ENCODE measurements around the gene GPR39. TPM values are rescaled to one million over a fixed set of nuclear protein-coding genes. Genes with fewer than 3 reads are reported as not detected.
"Not testable (repeated sequence)": the region's sequence is repeated elsewhere in the genome, so short reads cannot be mapped to it uniquely, and the experiment has no call there.

GPR39 gene
- total RNA-seq, 2 donors from 2014 or later: 1.9 to 2.7 TPM

DNA sequence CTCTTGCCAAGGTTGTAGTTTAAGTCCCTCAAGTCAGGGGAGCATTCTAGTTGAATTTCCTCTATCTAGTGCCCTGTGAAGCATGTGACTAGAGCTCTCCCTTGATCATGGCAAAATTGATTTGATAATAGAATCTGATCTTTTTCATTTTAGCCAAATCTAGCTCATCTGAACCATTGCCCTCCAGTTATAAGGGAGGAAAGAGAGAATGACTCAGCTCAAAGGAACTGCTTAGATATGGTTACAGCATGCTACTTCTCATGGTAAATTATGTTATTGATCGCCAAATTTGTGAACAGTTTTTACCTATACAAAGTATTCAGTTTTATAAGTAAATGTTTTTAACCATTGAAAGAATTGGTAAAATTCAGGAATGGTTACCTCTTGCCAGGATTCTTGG, 100.8 kb downstream of the GPR39 start:
- DNase-seq (ENCODE audit: low spot score): no peak

DNA sequence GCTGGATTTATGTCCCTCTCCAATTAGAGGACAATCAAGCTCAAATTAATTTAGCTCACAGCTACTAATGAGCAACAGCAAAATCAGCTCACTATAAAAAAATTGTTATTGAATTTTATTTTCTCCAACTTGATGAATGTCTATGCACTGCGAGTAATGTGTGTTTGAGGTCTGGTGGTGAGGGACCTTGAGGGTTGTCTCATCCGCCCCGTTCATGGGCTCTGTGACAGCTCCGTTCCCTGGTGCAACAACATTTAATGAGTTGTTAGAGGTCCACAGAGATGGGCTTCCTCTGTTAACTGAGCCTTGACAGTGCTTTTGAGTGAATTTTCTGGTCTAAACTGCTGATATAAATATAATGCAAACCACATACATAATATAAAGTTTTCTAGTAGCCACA, 101.7 kb downstream of the GPR39 start:
- no peak for ATAC-seq (ENCODE audit: insufficient number of reproducible peaks, low FRiP score, low read depth)
- H3K9me3 ChIP-seq: no peaks in the 10 kb centered on the region
- no peaks in the 10 kb centered on the region for H3K36me3 ChIP-seq
- H3K4me3 ChIP-seq: no peak overlapping the region
- DNase-seq (ENCODE audit: low spot score): no peak
- H3K4me1 ChIP-seq (ENCODE audit: control insufficient read depth in 1 of 2, low read depth in 2 of 2): no peaks in the 10 kb centered on the region
- TF ChIP-seq, protein P1, sequence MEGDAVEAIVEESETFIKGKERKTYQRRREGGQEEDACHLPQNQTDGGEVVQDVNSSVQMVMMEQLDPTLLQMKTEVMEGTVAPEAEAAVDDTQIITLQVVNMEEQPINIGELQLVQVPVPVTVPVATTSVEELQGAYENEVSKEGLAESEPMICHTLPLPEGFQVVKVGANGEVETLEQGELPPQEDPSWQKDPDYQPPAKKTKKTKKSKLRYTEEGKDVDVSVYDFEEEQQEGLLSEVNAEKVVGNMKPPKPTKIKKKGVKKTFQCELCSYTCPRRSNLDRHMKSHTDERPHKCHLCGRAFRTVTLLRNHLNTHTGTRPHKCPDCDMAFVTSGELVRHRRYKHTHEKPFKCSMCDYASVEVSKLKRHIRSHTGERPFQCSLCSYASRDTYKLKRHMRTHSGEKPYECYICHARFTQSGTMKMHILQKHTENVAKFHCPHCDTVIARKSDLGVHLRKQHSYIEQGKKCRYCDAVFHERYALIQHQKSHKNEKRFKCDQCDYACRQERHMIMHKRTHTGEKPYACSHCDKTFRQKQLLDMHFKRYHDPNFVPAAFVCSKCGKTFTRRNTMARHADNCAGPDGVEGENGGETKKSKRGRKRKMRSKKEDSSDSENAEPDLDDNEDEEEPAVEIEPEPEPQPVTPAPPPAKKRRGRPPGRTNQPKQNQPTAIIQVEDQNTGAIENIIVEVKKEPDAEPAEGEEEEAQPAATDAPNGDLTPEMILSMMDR (IDR thresholded peaks at IDR 0.05): no peak
- H3K27me3 ChIP-seq (replicated peaks; ENCODE audit: insufficient read depth): no peaks in the 10 kb centered on the region
- no peak overlapping the region for H3K27ac ChIP-seq

More for the DNA sequence above, 100.8 kb downstream of the GPR39 start:
- no peaks in the 10 kb centered on the region for H3K9me3 ChIP-seq
- H3K27me3 ChIP-seq (replicated peaks; ENCODE audit: insufficient read depth): no peaks in the 10 kb centered on the region
- no peak overlapping the region for H3K4me3 ChIP-seq
- ATAC-seq (ENCODE audit: insufficient number of reproducible peaks, low FRiP score, low read depth): no peak
- no peaks in the 10 kb centered on the region for H3K4me1 ChIP-seq (ENCODE audit: control insufficient read depth in 1 of 2, low read depth in 2 of 2)
- no peaks in the 10 kb centered on the region for H3K36me3 ChIP-seq
- TF ChIP-seq, protein P1 (IDR thresholded peaks at IDR 0.05): no peak
- H3K27ac ChIP-seq: no peak overlapping the region

DNA sequence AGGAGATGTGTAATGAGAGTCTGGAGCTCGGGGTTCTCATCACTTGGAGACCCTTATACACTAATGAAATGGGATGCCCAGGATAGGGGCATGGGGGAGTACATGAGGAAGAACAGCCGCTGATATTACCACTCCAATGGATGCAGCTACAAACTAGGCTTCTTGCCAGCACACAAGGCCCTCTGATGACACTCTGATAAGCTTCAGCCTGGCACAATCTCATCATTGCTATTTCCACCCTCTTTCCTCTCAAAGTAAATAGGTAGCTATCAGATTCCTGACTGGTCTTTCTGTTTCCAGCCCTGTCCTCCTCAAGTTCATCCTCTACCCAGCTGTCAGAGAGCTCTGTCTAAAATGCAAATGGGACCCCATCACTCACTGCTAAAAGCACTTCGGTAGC, 103.0 kb downstream of the GPR39 start:
- no peaks in the 10 kb centered on the region for H3K36me3 ChIP-seq
- no peaks in the 10 kb centered on the region for H3K27me3 ChIP-seq (replicated peaks; ENCODE audit: insufficient read depth)
- no peak overlapping the region for H3K27ac ChIP-seq
- ATAC-seq (ENCODE audit: insufficient number of reproducible peaks, low FRiP score, low read depth): no peak
- no peak for DNase-seq (ENCODE audit: low spot score)
- TF ChIP-seq, protein P1 (IDR thresholded peaks at IDR 0.05): no peak
- no peaks in the 10 kb centered on the region for H3K9me3 ChIP-seq
- no peaks in the 10 kb centered on the region for H3K4me1 ChIP-seq (ENCODE audit: control insufficient read depth in 1 of 2, low read depth in 2 of 2)
- no peak overlapping the region for H3K4me3 ChIP-seq

DNA sequence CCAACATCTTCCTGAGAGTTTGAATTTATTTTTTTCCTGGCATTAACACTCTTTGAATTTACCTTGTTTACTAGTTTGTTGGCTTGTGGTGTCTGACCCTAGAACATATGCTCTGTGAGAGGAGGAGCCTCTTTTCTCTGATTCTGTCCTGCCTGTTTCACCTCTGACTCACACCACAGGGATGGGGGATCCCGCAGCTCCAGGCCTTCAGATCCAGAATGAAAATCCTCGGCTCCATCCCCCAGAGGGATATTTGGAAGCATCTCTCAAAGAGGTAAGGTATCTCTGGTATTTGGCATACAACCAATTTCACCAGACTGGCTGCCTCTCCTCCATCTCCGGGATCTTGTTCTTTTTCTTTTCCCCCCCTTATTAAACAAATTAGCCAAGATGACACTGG, 104.7 kb downstream of the GPR39 start:
- H3K36me3 ChIP-seq: no peaks in the 10 kb centered on the region
- no peak overlapping the region for H3K4me3 ChIP-seq
- ATAC-seq (ENCODE audit: insufficient number of reproducible peaks, low FRiP score, low read depth): no peak
- no peak for DNase-seq (ENCODE audit: low spot score)
- H3K27me3 ChIP-seq (replicated peaks; ENCODE audit: insufficient read depth): no peaks in the 10 kb centered on the region
- H3K9me3 ChIP-seq: no peaks in the 10 kb centered on the region
- TF ChIP-seq, protein P1 (IDR thresholded peaks at IDR 0.05): no peak
- no peak overlapping the region for H3K27ac ChIP-seq
- H3K4me1 ChIP-seq (ENCODE audit: control insufficient read depth in 1 of 2, low read depth in 2 of 2): no peaks in the 10 kb centered on the region

DNA sequence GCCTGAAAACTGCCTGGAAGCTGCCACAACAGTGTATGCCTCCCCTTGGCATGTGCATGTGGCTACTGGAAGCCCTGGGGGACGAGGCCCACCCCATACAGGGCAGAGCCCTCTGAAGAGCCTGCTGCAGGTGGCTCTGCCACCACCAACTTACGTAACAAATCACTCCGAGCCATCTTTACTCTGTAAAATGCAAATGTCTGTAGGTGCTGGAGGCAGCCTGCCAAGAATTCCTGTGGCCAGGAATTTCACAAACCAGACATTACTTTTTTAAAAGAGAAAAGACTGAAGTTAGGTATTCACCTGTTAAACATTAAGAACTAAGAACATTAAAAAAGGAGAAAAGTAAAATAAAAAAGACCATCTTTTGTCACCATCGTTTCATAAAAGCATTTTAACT, 106.3 kb downstream of the GPR39 start:
- Histone ChIP-seq H3K4me3 (no peak overlapping the region), H3K36me3 (no peaks in the 10 kb centered on the region), H3K27me3 (replicated peaks; ENCODE audit: insufficient read depth) (no peaks in the 10 kb centered on the region), H3K9me3 (no peaks in the 10 kb centered on the region), H3K4me1 (ENCODE audit: control insufficient read depth in 1 of 2, low read depth in 2 of 2) (no peaks in the 10 kb centered on the region), H3K27ac (no peak overlapping the region)
- ATAC-seq (ENCODE audit: insufficient number of reproducible peaks, low FRiP score, low read depth): no peak
- DNase-seq (ENCODE audit: low spot score): no peak
- TF ChIP-seq, protein P1 (IDR thresholded peaks at IDR 0.05): no peak

DNA sequence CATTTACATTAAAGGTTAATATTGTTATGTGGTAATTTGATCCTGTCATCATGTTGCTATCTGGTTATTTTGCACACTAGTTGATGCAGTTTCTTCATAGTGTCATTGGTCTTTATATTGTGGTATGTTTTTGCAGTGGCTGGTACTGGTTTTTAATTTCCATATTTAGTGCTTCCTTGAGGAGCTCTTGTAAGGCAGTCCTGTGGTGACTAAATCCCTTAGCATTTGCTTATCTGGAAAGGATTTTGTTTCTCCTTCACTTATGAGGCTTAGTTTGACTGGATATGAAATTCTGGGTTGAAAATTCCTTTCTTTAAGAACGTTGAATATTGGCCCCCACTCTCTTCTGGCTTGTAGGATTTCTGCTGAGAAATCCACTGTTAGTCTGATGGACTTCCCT, 120.5 kb downstream of the GPR39 start:
- H3K36me3 ChIP-seq; H3K9me3 ChIP-seq; H3K27me3 ChIP-seq (replicated peaks; ENCODE audit: insufficient read depth); H3K4me3 ChIP-seq; DNase-seq (ENCODE audit: low spot score); H3K4me1 ChIP-seq (ENCODE audit: control insufficient read depth in 1 of 2, low read depth in 2 of 2); H3K27ac ChIP-seq; ATAC-seq (ENCODE audit: insufficient number of reproducible peaks, low FRiP score, low read depth): not testable (repeated sequence)
